ENCODE data around the gene KRTAP3-1.
"Not testable (repeated sequence)": the region's sequence is repeated elsewhere in the genome, so short reads cannot be mapped to it uniquely, and the experiment has no call there.

The KRTAP3-1 gene

GRCh38 chr17:41008811-41009210 is at the start of gene KRTAP3-1:
Gene KRTAP3-1 (minus strand): TSS chr17:41009128. CDS start chr17:41009074, 54 bp downstream.
- DNase-seq (ENCODE audit: low spot score): no peak

- DNase-seq (ENCODE audit: low spot score): no peak
Measured at GRCh38 chr17:41057547-41057946, 48.6 kb upstream of the KRTAP3-1 start.

GRCh38 chr17:41055130-41055529 is 46.2 kb upstream of the KRTAP3-1 start, which contains the start of gene KRTAP2-2:
Gene KRTAP2-2 (minus strand): TSS chr17:41055230. CDS start chr17:41055211, 19 bp downstream.
- DNase-seq (ENCODE audit: low spot score): not testable (repeated sequence)

GRCh38 chr17:41054556-41054955 is 45.6 kb upstream of the KRTAP3-1 start:
- DNase-seq (ENCODE audit: low spot score): not testable (repeated sequence)

- DNase-seq (ENCODE audit: low spot score): no peak
Measured at GRCh38 chr17:41054025-41054424, 45.1 kb upstream of the KRTAP3-1 start.

- DNase-seq (ENCODE audit: low spot score): no peak
Measured at GRCh38 chr17:41052566-41052965, 43.6 kb upstream of the KRTAP3-1 start.

- no peak for DNase-seq (ENCODE audit: low spot score)
Measured at GRCh38 chr17:41049110-41049509, 40.2 kb upstream of the KRTAP3-1 start.

- no peak for DNase-seq (ENCODE audit: low spot score)
Measured at GRCh38 chr17:41048441-41048840, 39.5 kb upstream of the KRTAP3-1 start.

- DNase-seq (ENCODE audit: low spot score): not testable (repeated sequence)
Measured at GRCh38 chr17:41046735-41047465, 38.0 kb upstream of the KRTAP3-1 start, which contains the start of gene KRTAP2-1. Gene KRTAP2-1 (minus strand): TSS chr17:41047316. CDS start chr17:41047267, 49 bp downstream.

GRCh38 chr17:41042953-41043352 is 34.0 kb upstream of the KRTAP3-1 start:
- no peak for DNase-seq (ENCODE audit: low spot score)

- not testable (repeated sequence) for DNase-seq (ENCODE audit: low spot score)
Measured at GRCh38 chr17:41040783-41041571, 32.0 kb upstream of the KRTAP3-1 start, which contains the start of gene KRTAP1-1. Gene KRTAP1-1 (minus strand): TSS chr17:41041450. CDS start chr17:41041397, 53 bp downstream.

GRCh38 chr17:41037853-41038350 is 29.0 kb upstream of the KRTAP3-1 start:
- DNase-seq (ENCODE audit: low spot score): no peak

- not testable (repeated sequence) for DNase-seq (ENCODE audit: low spot score)
Measured at GRCh38 chr17:41034346-41034935, 25.5 kb upstream of the KRTAP3-1 start, which contains the start of gene KRTAP1-3. Gene KRTAP1-3 (minus strand): TSS chr17:41034874. CDS start chr17:41034821, 53 bp downstream.

- no peak for DNase-seq (ENCODE audit: low spot score)
Measured at GRCh38 chr17:41029633-41030245, 20.8 kb upstream of the KRTAP3-1 start, which contains the start of gene KRTAP1-4. Gene KRTAP1-4 (minus strand): TSS chr17:41030195. CDS start chr17:41030078, 117 bp downstream.

GRCh38 chr17:41026715-41027471 is 18.0 kb upstream of the KRTAP3-1 start, which contains the start of gene KRTAP1-5:
Gene KRTAP1-5 (minus strand): TSS chr17:41027208. CDS start chr17:41027155, 53 bp downstream.
- no peak for DNase-seq (ENCODE audit: low spot score)

- DNase-seq (ENCODE audit: low spot score): no peak
Measured at GRCh38 chr17:41024697-41025096, 15.8 kb upstream of the KRTAP3-1 start.

GRCh38 chr17:41020336-41020735 is 11.4 kb upstream of the KRTAP3-1 start:
- no peak for DNase-seq (ENCODE audit: low spot score)

- DNase-seq (ENCODE audit: low spot score): no peak
Measured at GRCh38 chr17:41019415-41019814, 10.5 kb upstream of the KRTAP3-1 start.

- no peak for DNase-seq (ENCODE audit: low spot score)
Measured at GRCh38 chr17:41018541-41018940, 9.6 kb upstream of the KRTAP3-1 start.

GRCh38 chr17:41016578-41017215 is 7.8 kb upstream of the KRTAP3-1 start:
- DNase-seq (ENCODE audit: low spot score): no peak

All from Ammon's horn (tissue), 1 donor.